ENCODE data around the gene DGLUCY.
"Not testable (repeated sequence)": the region's sequence is repeated elsewhere in the genome, so short reads cannot be mapped to it uniquely, and the experiment has no call there.

The DGLUCY gene

GRCh38 chr14:91154851-91155625, 41.2 kb downstream of the DGLUCY start:
- no peak overlapping the region for H3K4me3 ChIP-seq (replicated peaks; ENCODE audit: low read depth, low read length)
- TF ChIP-seq CTCF (IDR thresholded peaks at IDR 0.05; ENCODE audit: low read depth, low read length, missing control alignments), result no peak
- DNase-seq (ENCODE audit: extremely low read depth, low read depth), result no peak

- TF ChIP-seq CTCF (IDR thresholded peaks at IDR 0.05; ENCODE audit: low read depth, low read length, missing control alignments), result no peak
- no peak for DNase-seq (ENCODE audit: extremely low read depth, low read depth)
- no peak overlapping the region for H3K4me3 ChIP-seq (replicated peaks; ENCODE audit: low read depth, low read length)
Observed at GRCh38 chr14:91155626-91156089, 41.8 kb downstream of the DGLUCY start.

DNA sequence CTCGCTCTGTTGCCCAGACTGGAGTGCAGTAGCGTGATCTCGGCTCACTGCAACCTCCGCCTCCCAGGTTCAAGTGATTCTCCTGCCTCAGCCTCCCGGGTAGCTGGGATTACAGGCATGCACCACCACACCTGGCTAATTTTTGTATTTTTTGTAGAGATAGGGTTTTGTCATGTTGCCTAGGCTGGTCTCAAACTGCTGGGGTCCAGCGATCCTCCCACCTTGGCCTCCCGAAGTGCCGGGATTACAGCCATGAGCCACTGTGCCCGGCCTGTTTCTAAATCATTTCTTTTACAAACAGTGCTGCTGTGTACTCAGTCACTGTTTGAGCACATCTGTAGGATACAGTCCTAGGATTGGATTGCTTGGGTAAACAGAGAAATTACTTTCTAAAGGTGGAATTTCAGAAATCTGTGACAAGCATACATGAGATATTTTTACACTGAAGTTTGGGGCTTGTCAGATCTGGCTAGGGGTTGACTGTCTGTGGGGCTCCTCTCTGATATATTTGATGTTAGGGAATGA, 42.3 kb downstream of the DGLUCY start:
- DNase-seq (ENCODE audit: extremely low read depth, low read depth); H3K4me3 ChIP-seq (replicated peaks; ENCODE audit: low read depth, low read length): not testable (repeated sequence)

- not testable (repeated sequence) for DNase-seq (ENCODE audit: extremely low read depth, low read depth); H3K4me3 ChIP-seq (replicated peaks; ENCODE audit: low read depth, low read length)
Observed at GRCh38 chr14:91156877-91157276, 43.0 kb downstream of the DGLUCY start.

- DNase-seq (ENCODE audit: extremely low read depth, low read depth), result no peak
- no peak for TF ChIP-seq CTCF (IDR thresholded peaks at IDR 0.05; ENCODE audit: low read depth, low read length, missing control alignments)
- H3K4me3 ChIP-seq (replicated peaks; ENCODE audit: low read depth, low read length), result no peak overlapping the region
Observed at GRCh38 chr14:91158091-91158790, 44.4 kb downstream of the DGLUCY start.

DNA sequence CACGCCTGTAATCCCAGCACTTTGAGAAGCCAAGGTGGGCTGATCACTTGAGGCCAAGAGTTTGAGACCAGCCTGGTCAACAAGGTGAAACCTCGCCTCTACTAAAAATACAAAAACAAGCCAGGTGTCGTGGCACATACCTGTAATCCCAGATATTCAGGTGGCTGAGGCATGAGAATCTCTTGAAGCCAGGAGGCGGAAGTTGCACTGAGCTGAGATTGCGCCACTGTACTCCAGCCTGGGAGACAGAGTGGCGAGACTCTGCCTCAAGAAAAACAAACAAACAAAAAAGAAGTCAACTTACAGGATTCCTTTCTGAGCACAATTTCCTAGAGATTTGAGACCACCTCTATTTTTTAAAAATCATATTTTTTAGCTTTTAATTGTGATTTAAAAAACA, 45.3 kb downstream of the DGLUCY start:
- DNase-seq (ENCODE audit: extremely low read depth, low read depth), result no peak
- no peak for TF ChIP-seq CTCF (IDR thresholded peaks at IDR 0.05; ENCODE audit: low read depth, low read length, missing control alignments)
- H3K4me3 ChIP-seq (replicated peaks; ENCODE audit: low read depth, low read length), result no peak overlapping the region

DNA sequence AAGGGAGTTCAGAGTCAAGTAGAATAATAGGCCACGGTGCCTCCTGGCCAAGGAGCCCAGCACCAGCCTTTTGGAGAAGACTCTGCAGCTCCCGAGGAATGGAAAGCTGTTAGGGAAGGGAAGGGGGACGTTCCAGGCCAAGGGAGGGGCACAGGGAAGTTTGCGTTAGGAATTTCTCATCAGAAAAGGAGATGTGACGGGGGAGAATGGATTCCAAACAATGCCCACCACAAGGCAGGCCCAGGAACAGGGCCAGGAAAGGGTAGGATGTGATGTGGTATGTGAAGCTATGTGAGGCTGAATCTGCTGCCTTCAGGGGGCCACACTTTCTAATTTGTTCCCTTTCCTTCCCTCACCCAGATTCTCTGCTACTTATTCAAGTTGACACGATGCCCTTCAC, 46.0 kb downstream of the DGLUCY start:
- no peak for DNase-seq (ENCODE audit: extremely low read depth, low read depth)
- H3K4me3 ChIP-seq (replicated peaks; ENCODE audit: low read depth, low read length), result no peak overlapping the region
- TF ChIP-seq CTCF (IDR thresholded peaks at IDR 0.05; ENCODE audit: low read depth, low read length, missing control alignments), result no peak

All from HFF-Myc (cell line).